ENCODE results near the gene GPC3.

- no peak for TF ChIP-seq FOXJ3 (CRISPR knock-in tag; IDR thresholded peaks at IDR 0.05; ENCODE audit: borderline replicate concordance)
- TF ChIP-seq CTCF (IDR thresholded peaks at IDR 0.05), result no peak
- TF ChIP-seq ETV6 (CRISPR knock-in tag; IDR thresholded peaks at IDR 0.05), result no peak
- no peak for TF ChIP-seq USF2 (CRISPR knock-in tag; IDR thresholded peaks at IDR 0.05)
- TF ChIP-seq JAZF1 (CRISPR knock-in tag; IDR thresholded peaks at IDR 0.05), result no peak
These were observed 351.4 kb downstream of the GPC3 start for GRCh38 chrX:133633950-133634349.
